ENCODE data around the gene PHPT1. TPM values are rescaled to one million over a fixed set of nuclear protein-coding genes. Genes with fewer than 3 reads are reported as not detected.
"Not testable (repeated sequence)": the region's sequence is repeated elsewhere in the genome, so short reads cannot be mapped to it uniquely, and the experiment has no call there.

The PHPT1 gene
- total and polyA plus RNA-seq, 12 donors, result 73.9 to 330 (median 178) TPM

GRCh38 chr9:136802321-136802720 is 46.9 kb upstream of the PHPT1 start:
- Histone ChIP-seq H3K36me3 (replicated peaks in 1 of 2) (no peaks in the 10 kb centered on the region), H3K27ac (no peak overlapping the region), H3K9me3 (replicated peaks in 1 of 3) (no peaks in the 10 kb centered on the region), H3K27me3 (peaks cover 7% of the 10 kb centered on the region), H3K4me3 (no peak overlapping the region), H3K4me1 (replicated peaks in 1 of 2) (peaks cover 8 to 33% of the 10 kb centered on the region in 2 donors)
- no peak for TF ChIP-seq POLR2A (IDR thresholded peaks at IDR 0.05)
- TF ChIP-seq CTCF (IDR thresholded peaks at IDR 0.05), result no peak
- WGBS, 4 donors, result 76 to 81% (median 77%) methylated on average over 5 to 6 of the region's 6 CpGs
- no peak for DNase-seq
- intact Hi-C loops (cut with DNase I), result no loop called here

GRCh38 chr9:136803009-136803550 is 46.1 kb upstream of the PHPT1 start:
- peaks cover 9 to 35% of the 10 kb centered on the region in 2 donors for H3K4me1 ChIP-seq (replicated peaks in 1 of 2)
- H3K27me3 ChIP-seq; H3K9me3 ChIP-seq (replicated peaks in 1 of 3); H3K4me3 ChIP-seq; H3K27ac ChIP-seq; intact Hi-C loops (cut with DNase I); H3K36me3 ChIP-seq (replicated peaks in 1 of 2); DNase-seq: not testable (repeated sequence)
- WGBS, 4 donors, result 64 to 90% (median 77%) methylated on average over 2 to 7 of the region's 9 CpGs; no CpG with 5 or more reads in 1 of the 4 donors

GRCh38 chr9:136803551-136804508 is 45.4 kb upstream of the PHPT1 start:
- 92 to 96% (median 95%) methylated on average over 20 to 22 of the region's 22 CpGs for WGBS, 4 donors
- intact Hi-C loops (cut with DNase I), result no loop called here
- no peak for DNase-seq
- no peaks in the 10 kb centered on the region for H3K36me3 ChIP-seq (replicated peaks in 1 of 2)
- TF ChIP-seq CTCF (IDR thresholded peaks at IDR 0.05) (no peak), POLR2A (IDR thresholded peaks at IDR 0.05) (no peak)
- H3K27me3 ChIP-seq, result peaks cover 7% of the 10 kb centered on the region
- peaks cover 9 to 37% of the 10 kb centered on the region in 2 donors for H3K4me1 ChIP-seq (replicated peaks in 1 of 2)
- H3K4me3 ChIP-seq, result no peak overlapping the region
- H3K27ac ChIP-seq, result no peak overlapping the region
- no peaks in the 10 kb centered on the region for H3K9me3 ChIP-seq (replicated peaks in 1 of 3)

GRCh38 chr9:136804509-136805206 is 44.6 kb upstream of the PHPT1 start:
- Histone ChIP-seq H3K9me3 (replicated peaks in 1 of 3) (no peaks in the 10 kb centered on the region), H3K4me1 (replicated peaks in 1 of 2) (peaks cover 9 to 37% of the 10 kb centered on the region in 2 donors), H3K27ac (no peak overlapping the region), H3K4me3 (no peak overlapping the region), H3K27me3 (no peaks in the 10 kb centered on the region), H3K36me3 (replicated peaks in 1 of 2) (no peaks in the 10 kb centered on the region)
- DNase-seq, result peak in 2 of 7 donors; percentile 35 to 39
- 92 to 95% (median 93%) methylated on average over 10 to 20 of the region's 20 CpGs for WGBS, 4 donors
- no peak for TF ChIP-seq CTCF (IDR thresholded peaks at IDR 0.05)
- TF ChIP-seq POLR2A (IDR thresholded peaks at IDR 0.05), result no peak
- intact Hi-C loops (cut with DNase I), result no loop called here
